Upper lobe of left lung (tissue), 6 donors: ENCODE results near the gene ARMC12. TPM values are rescaled to one million over a fixed set of nuclear protein-coding genes. Genes with fewer than 3 reads are reported as not detected.

ENCODE experiments used
- ATAC-seq, 2 donors: fragments of 200-7000 bp; cut with Tn5 transposase; one replicate each; pipeline ENCODE4 v1.9.1; 2022; ENCODE audit warnings: mild to moderate bottlenecking in 2 of 2, moderate library complexity in 2 of 2; ENCODE audit not compliant: low FRiP score in 2 of 2
- DNase-seq, 2 donors: peaks; one replicate each; pipeline ENCODE4 v3.0.0-alpha.2; 2019 to 2020
- H3K27ac ChIP-seq, 4 donors: fragments of 200-600 bp; sonication (generic); one replicate each; pipeline ENCODE4 v1.5.1; 2016 to 2019
- H3K27me3 ChIP-seq, 4 donors: fragments of 200-600 bp; sonication (generic); one replicate each; pipeline ENCODE4 v1.5.1; 2017 to 2019
- H3K36me3 ChIP-seq, 4 donors: fragments of 200-600 bp; sonication (generic); one replicate each; pipeline ENCODE4 v1.5.1; 2016 to 2019
- H3K4me1 ChIP-seq, 4 donors: fragments of 200-600 bp; sonication (generic); one replicate each; pipeline ENCODE4 v1.5.1; 2018 to 2019
- H3K4me3 ChIP-seq, 4 donors: fragments of 200-600 bp; sonication (generic); one replicate each; pipeline ENCODE4 v1.5.1; 2017 to 2019; ENCODE audit warnings: mild to moderate bottlenecking in 2 of 4, moderate library complexity in 1 of 4
- H3K9me3 ChIP-seq, 4 donors: fragments of 200-600 bp; sonication (generic); one replicate each; pipeline ENCODE4 v1.5.1; 2018 to 2019
- CTCF ChIP-seq, 6 experiments: fragments of 450-650 bp in 4 of 6; fragments of 200-600 bp in 2 of 6; sonication (generic) in 2 of 6; IDR thresholded peaks; one replicate each; pipeline ENCODE4 v1.5.1; 2016 to 2019; ENCODE audit warnings: antibody characterized with exemption in 6 of 6
- EP300 ChIP-seq, 4 donors: sonication (generic); formaldehyde crosslinking; IDR thresholded peaks; one replicate each; pipeline ENCODE4 v1.5.1; 2017; ENCODE audit warnings: antibody characterized with exemption in 4 of 4, control low read depth in 2 of 4
- POLR2A ChIP-seq, 4 donors: fragments of 450-650 bp; IDR thresholded peaks; one replicate each; pipeline ENCODE4 v1.5.1; 2016 to 2017; ENCODE audit warnings: antibody characterized with exemption in 4 of 4, mild to moderate bottlenecking in 2 of 4
- POLR2AphosphoS5 ChIP-seq, 2 donors: sonication (generic); formaldehyde crosslinking; IDR thresholded peaks; one replicate each; pipeline ENCODE4 v1.5.1; 2017; ENCODE audit warnings: antibody characterized with exemption in 2 of 2
- WGBS, 2 donors: methylation state at CpG; one replicate each; pipeline ENCODE4 v1.1.5; 2017 to 2018; 5-methylcytosine and 5-hydroxymethylcytosine counted together
- total RNA-seq, 6 donors: library from RNA; depleted of rRNA in 4 of 6; stranded (reverse); fragments of >200 nt in 4 of 6; gene quantifications; one replicate each; pipeline versions ENCODE4 v1.1.0 to v1.2.1, GENCODE V29; 2016 to 2021
- donor health status: DM: no; HTN: no; CAD: no; lungs with moderate emphysema.
- donor health status: DM: no; HTN: yes; CAD: no; lungs with severe emphysema.

ARMC12 gene
- total RNA-seq, 6 donors from 2014 or later: 0.46 to 6.3 (median 0.74) TPM; not detected in 1

DNA sequence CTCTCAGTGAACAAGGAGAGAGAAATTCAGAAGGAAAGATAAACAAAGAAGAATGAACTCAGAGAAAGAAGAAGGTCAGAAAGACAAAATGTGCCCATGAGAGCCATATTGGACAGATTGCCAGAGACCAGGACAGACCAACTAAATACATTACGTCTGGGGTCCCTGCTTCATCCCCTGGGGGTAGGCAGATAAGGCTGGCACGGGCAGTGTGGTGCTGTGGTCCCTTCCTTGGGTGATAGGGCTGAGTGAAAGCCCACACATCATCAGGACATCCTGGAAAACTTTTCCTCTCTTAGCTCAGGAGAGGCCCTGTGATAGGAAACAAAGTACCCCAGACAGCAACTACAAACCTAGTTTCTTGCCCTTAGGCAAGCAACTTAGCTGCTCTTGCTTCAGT lies 13.2 kb upstream of the ARMC12 start:
- 90 to 100% methylated on average over 2 of the region's 2 CpGs for WGBS, 2 donors
- no peak for ATAC-seq
- H3K27ac ChIP-seq: peak overlapping the region; percentile 27 to 100 (median 100)

GRCh38 chr6:35724059-35724458 lies 12.8 kb upstream of the ARMC12 start:
- ATAC-seq (no peak), DNase-seq (no peak)
- no peak for TF ChIP-seq EP300 (IDR thresholded peaks at IDR 0.05)
- TF ChIP-seq POLR2A (IDR thresholded peaks at IDR 0.05): no peak
- Histone ChIP-seq H3K4me1 (peaks cover 89 to 96% (median 96%) of the 10 kb centered on the region in 4 donors), H3K9me3 (no peaks in the 10 kb centered on the region), H3K27ac (peak overlapping the region; percentile 99 to 100 (median 100)), H3K4me3 (no peak overlapping the region), H3K36me3 (no peaks in the 10 kb centered on the region), H3K27me3 (no peaks in the 10 kb centered on the region)
- WGBS, 2 donors: 91 to 92% methylated on average over 4 of the region's 4 CpGs

More for the DNA sequence above, 13.2 kb upstream of the ARMC12 start:
- no peaks in the 10 kb centered on the region for H3K9me3 ChIP-seq
- no peaks in the 10 kb centered on the region for H3K27me3 ChIP-seq
- DNase-seq: no peak
- no peaks in the 10 kb centered on the region for H3K36me3 ChIP-seq
- peaks cover 89 to 96% (median 96%) of the 10 kb centered on the region in 4 donors for H3K4me1 ChIP-seq
- H3K4me3 ChIP-seq: no peak overlapping the region
- no peak for TF ChIP-seq POLR2A (IDR thresholded peaks at IDR 0.05)
- TF ChIP-seq CTCF (IDR thresholded peaks at IDR 0.05): no peak
- TF ChIP-seq POLR2AphosphoS5 (IDR thresholded peaks at IDR 0.05): no peak
- TF ChIP-seq EP300 (IDR thresholded peaks at IDR 0.05): no peak

- peaks cover 93 to 96% (median 96%) of the 10 kb centered on the region in 4 donors for H3K4me1 ChIP-seq
- DNase-seq (no peak), ATAC-seq (no peak)
- H3K27ac ChIP-seq: peak overlapping the region; percentile 99 to 100 (median 100)
- no peaks in the 10 kb centered on the region for H3K27me3 ChIP-seq
- H3K36me3 ChIP-seq: no peaks in the 10 kb centered on the region
- H3K4me3 ChIP-seq: no peak overlapping the region
- TF ChIP-seq POLR2AphosphoS5 (IDR thresholded peaks at IDR 0.05): no peak
- TF ChIP-seq EP300 (IDR thresholded peaks at IDR 0.05): no peak
- no peak for TF ChIP-seq CTCF (IDR thresholded peaks at IDR 0.05)
- TF ChIP-seq POLR2A (IDR thresholded peaks at IDR 0.05): no peak
- H3K9me3 ChIP-seq: no peaks in the 10 kb centered on the region
- 67 to 78% methylated on average over 2 of the region's 2 CpGs for whole genome bisulfite sequencing, 2 donors
These were observed 12.4 kb upstream of the ARMC12 start for GRCh38 chr6:35724471-35724870.

- H3K27me3 ChIP-seq: no peaks in the 10 kb centered on the region
- H3K36me3 ChIP-seq: no peaks in the 10 kb centered on the region
- no peak overlapping the region for H3K4me3 ChIP-seq
- peak overlapping the region; percentile 99 to 100 (median 100) for H3K27ac ChIP-seq
- peaks cover 94 to 96% (median 96%) of the 10 kb centered on the region in 4 donors for H3K4me1 ChIP-seq
- DNase-seq: no peak
- TF ChIP-seq EP300 (IDR thresholded peaks at IDR 0.05): no peak
- no peak for TF ChIP-seq CTCF (IDR thresholded peaks at IDR 0.05)
- TF ChIP-seq POLR2A (IDR thresholded peaks at IDR 0.05): no peak
- TF ChIP-seq POLR2AphosphoS5 (IDR thresholded peaks at IDR 0.05): no peak
- 61% methylated on average over 5 of the region's 5 CpGs for WGBS, 2 donors
- no peak for ATAC-seq
- no peaks in the 10 kb centered on the region for H3K9me3 ChIP-seq
These were observed 11.6 kb upstream of the ARMC12 start for GRCh38 chr6:35725081-35725708.

GRCh38 chr6:35725721-35726438 lies 11.0 kb upstream of the ARMC12 start:
- DNase-seq (peak in 1 of 2 donors; percentile 93), ATAC-seq (peak; percentile 44 to 79)
- H3K4me3 ChIP-seq: no peak overlapping the region
- no peaks in the 10 kb centered on the region for H3K36me3 ChIP-seq
- H3K4me1 ChIP-seq: peaks cover 94 to 96% (median 96%) of the 10 kb centered on the region in 4 donors
- H3K27me3 ChIP-seq: no peaks in the 10 kb centered on the region
- TF ChIP-seq CTCF (IDR thresholded peaks at IDR 0.05) (peak in 4 of 6 experiments; percentile 17 to 35 (median 26)), POLR2AphosphoS5 (IDR thresholded peaks at IDR 0.05) (peak; percentile 89 to 94), POLR2A (IDR thresholded peaks at IDR 0.05) (peak in 2 of 4 donors; percentile 38 to 72), EP300 (IDR thresholded peaks at IDR 0.05) (peak; percentile 62 to 98 (median 92))
- peak overlapping the region; percentile 99 to 100 (median 100) for H3K27ac ChIP-seq
- H3K9me3 ChIP-seq: no peaks in the 10 kb centered on the region
- WGBS, 2 donors: 27 to 39% methylated on average over 10 to 11 of the region's 11 CpGs
